ENCODE data around the gene ANK2. TPM values are rescaled to one million over a fixed set of nuclear protein-coding genes. Genes with fewer than 3 reads are reported as not detected.

Gene ANK2
- total and polyA plus RNA-seq, 2 experiments from 2014 or later = 49.4 to 190 TPM

DNA sequence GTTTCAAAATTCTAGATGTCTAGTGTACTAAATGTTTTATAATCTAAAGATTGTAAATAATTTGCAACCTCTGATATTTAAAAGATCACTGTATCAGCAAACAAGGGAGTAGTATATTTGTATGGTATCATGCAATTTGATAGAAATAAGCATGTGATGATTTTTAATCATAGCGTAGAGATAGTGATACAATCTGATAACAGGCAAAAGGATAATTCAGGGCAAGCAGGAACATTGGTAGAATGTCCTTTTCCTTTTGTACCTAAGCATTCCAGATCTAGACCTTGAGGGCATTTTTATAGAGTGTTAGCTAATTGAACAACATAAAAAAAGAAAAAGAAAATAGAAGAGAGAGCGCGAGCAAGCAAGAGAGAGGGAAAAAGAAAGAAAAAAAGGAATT is 1.4 kb downstream of the ANK2 start:
- Histone ChIP-seq H3K27me3 (no peaks in the 10 kb centered on the region), H3K4me3 (no peak overlapping the region), H3K27ac (no peak overlapping the region), H3K36me3 (no peaks in the 10 kb centered on the region), H3K4me1 (ENCODE audit: low read depth) (peaks cover 10% of the 10 kb centered on the region), H3K9me3 (ENCODE audit: low read depth) (no peaks in the 10 kb centered on the region)
- DNase-seq (ENCODE audit: low read depth in 1 of 2, low spot score in 1 of 2) = no peak
- TF ChIP-seq, protein P1, sequence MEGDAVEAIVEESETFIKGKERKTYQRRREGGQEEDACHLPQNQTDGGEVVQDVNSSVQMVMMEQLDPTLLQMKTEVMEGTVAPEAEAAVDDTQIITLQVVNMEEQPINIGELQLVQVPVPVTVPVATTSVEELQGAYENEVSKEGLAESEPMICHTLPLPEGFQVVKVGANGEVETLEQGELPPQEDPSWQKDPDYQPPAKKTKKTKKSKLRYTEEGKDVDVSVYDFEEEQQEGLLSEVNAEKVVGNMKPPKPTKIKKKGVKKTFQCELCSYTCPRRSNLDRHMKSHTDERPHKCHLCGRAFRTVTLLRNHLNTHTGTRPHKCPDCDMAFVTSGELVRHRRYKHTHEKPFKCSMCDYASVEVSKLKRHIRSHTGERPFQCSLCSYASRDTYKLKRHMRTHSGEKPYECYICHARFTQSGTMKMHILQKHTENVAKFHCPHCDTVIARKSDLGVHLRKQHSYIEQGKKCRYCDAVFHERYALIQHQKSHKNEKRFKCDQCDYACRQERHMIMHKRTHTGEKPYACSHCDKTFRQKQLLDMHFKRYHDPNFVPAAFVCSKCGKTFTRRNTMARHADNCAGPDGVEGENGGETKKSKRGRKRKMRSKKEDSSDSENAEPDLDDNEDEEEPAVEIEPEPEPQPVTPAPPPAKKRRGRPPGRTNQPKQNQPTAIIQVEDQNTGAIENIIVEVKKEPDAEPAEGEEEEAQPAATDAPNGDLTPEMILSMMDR (IDR thresholded peaks at IDR 0.05; ENCODE audit: low read depth, low read length) = no peak

GRCh38 chr4:113051361-113051760 is 1.9 kb downstream of the ANK2 start:
- no peaks in the 10 kb centered on the region for H3K9me3 ChIP-seq (ENCODE audit: low read depth)
- no peak overlapping the region for H3K27ac ChIP-seq
- no peak for DNase-seq (ENCODE audit: low read depth in 1 of 2, low spot score in 1 of 2)
- no peaks in the 10 kb centered on the region for H3K27me3 ChIP-seq
- TF ChIP-seq, protein P1 (IDR thresholded peaks at IDR 0.05; ENCODE audit: low read depth, low read length) = no peak
- no peak overlapping the region for H3K4me3 ChIP-seq
- H3K4me1 ChIP-seq (ENCODE audit: low read depth) = peaks cover 10% of the 10 kb centered on the region
- H3K36me3 ChIP-seq = no peaks in the 10 kb centered on the region

GRCh38 chr4:113052379-113052951 is 3.0 kb downstream of the ANK2 start:
- TF ChIP-seq, protein P1 (IDR thresholded peaks at IDR 0.05; ENCODE audit: low read depth, low read length) = no peak
- Histone ChIP-seq H3K9me3 (ENCODE audit: low read depth) (no peaks in the 10 kb centered on the region), H3K27ac (no peak overlapping the region), H3K36me3 (no peaks in the 10 kb centered on the region), H3K4me3 (no peak overlapping the region), H3K4me1 (ENCODE audit: low read depth) (peaks cover 10% of the 10 kb centered on the region), H3K27me3 (no peaks in the 10 kb centered on the region)
- DNase-seq (ENCODE audit: low read depth in 1 of 2, low spot score in 1 of 2) = peak in 1 of 2 donors; percentile 3

DNA sequence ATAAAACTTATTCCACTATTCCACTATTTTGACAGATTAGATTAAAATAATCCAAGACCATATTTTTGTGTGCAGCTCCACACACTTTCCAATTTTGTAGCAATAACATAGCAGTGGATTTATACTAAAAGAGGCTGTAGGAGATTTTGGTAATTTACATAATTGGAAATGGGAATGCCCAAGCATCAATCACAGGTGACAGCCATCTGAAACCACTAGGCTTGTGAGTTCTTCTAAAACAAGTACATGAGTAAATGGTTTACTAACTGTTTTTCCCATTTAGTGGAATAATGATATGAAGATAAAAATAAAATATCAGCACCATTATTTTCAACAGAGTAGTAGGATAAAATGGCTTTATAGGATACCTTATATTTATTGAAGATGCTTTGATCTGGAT is 4.4 kb downstream of the ANK2 start:
- H3K27ac ChIP-seq = no peak overlapping the region
- H3K27me3 ChIP-seq = no peaks in the 10 kb centered on the region
- H3K36me3 ChIP-seq = no peaks in the 10 kb centered on the region
- TF ChIP-seq, protein P1 (IDR thresholded peaks at IDR 0.05; ENCODE audit: low read depth, low read length) = no peak
- H3K4me3 ChIP-seq = no peak overlapping the region
- DNase-seq (ENCODE audit: low read depth in 1 of 2, low spot score in 1 of 2) = no peak
- H3K4me1 ChIP-seq (ENCODE audit: low read depth) = peaks cover 10% of the 10 kb centered on the region
- no peaks in the 10 kb centered on the region for H3K9me3 ChIP-seq (ENCODE audit: low read depth)

GRCh38 chr4:113056318-113056717 is 6.9 kb downstream of the ANK2 start:
- no peak overlapping the region for H3K4me3 ChIP-seq
- H3K27me3 ChIP-seq = no peaks in the 10 kb centered on the region
- no peaks in the 10 kb centered on the region for H3K36me3 ChIP-seq
- TF ChIP-seq, protein P1 (IDR thresholded peaks at IDR 0.05; ENCODE audit: low read depth, low read length) = no peak
- H3K4me1 ChIP-seq (ENCODE audit: low read depth) = peaks cover 19% of the 10 kb centered on the region
- no peak for DNase-seq (ENCODE audit: low read depth in 1 of 2, low spot score in 1 of 2)
- H3K9me3 ChIP-seq (ENCODE audit: low read depth) = no peaks in the 10 kb centered on the region
- H3K27ac ChIP-seq = no peak overlapping the region
